ENCODE data around the gene VPS8.

Gene VPS8

GRCh38 chr3:184816614-184817013, 4.6 kb downstream of the VPS8 start:
- Histone ChIP-seq H3K36me3 (ENCODE audit: insufficient read depth, low read length) (peaks cover 8% of the 10 kb centered on the region; the same call in 1 of the 2 replicates), H3K4me1 (ENCODE audit: insufficient read depth, low read length, severe bottlenecking) (peaks cover 22% of the 10 kb centered on the region), H3F3A (ENCODE audit: insufficient read depth, low read length) (no peaks in the 10 kb centered on the region), H3K4me2 (ENCODE audit: low read length) (no peak overlapping the region), H3K27me3 (ENCODE audit: insufficient read depth, low read length) (no peaks in the 10 kb centered on the region), H3K9me3 (ENCODE audit: low read length) (no peaks in the 10 kb centered on the region), H3K4me3 (ENCODE audit: low read depth, low read length, poor library complexity, severe bottlenecking) (no peak overlapping the region), H3K79me2 (ENCODE audit: insufficient read depth, low read length) (peaks cover 14% of the 10 kb centered on the region), H3K27ac (ENCODE audit: low read depth, low read length, poor library complexity, severe bottlenecking) (no peak overlapping the region), H4K20me1 (ENCODE audit: insufficient read depth, low read length) (no peaks in the 10 kb centered on the region), H2AFZ (ENCODE audit: low read length) (no peak overlapping the region), H3K9me2 (ENCODE audit: low read depth, low read length) (no peaks in the 10 kb centered on the region), H3K9ac (ENCODE audit: low read length) (no peak overlapping the region)
- TF ChIP-seq CTCF (IDR thresholded peaks at IDR 0.05; ENCODE audit: low read length): no peak
- TF ChIP-seq EZH2 (IDR thresholded peaks at IDR 0.05; ENCODE audit: borderline replicate concordance, low read length): no peak

- Histone ChIP-seq H2AFZ (ENCODE audit: low read length) (no peak overlapping the region), H3K4me2 (ENCODE audit: low read length) (no peak overlapping the region), H3K9ac (ENCODE audit: low read length) (no peak overlapping the region), H3K4me1 (ENCODE audit: insufficient read depth, low read length, severe bottlenecking) (no peaks in the 10 kb centered on the region), H4K20me1 (ENCODE audit: insufficient read depth, low read length) (no peaks in the 10 kb centered on the region), H3K27me3 (ENCODE audit: insufficient read depth, low read length) (no peaks in the 10 kb centered on the region), H3K9me3 (ENCODE audit: low read length) (no peaks in the 10 kb centered on the region), H3K36me3 (ENCODE audit: insufficient read depth, low read length) (peaks cover 8% of the 10 kb centered on the region; the same call in 1 of the 2 replicates), H3K79me2 (ENCODE audit: insufficient read depth, low read length) (no peaks in the 10 kb centered on the region), H3K27ac (ENCODE audit: low read depth, low read length, poor library complexity, severe bottlenecking) (no peak overlapping the region), H3F3A (ENCODE audit: insufficient read depth, low read length) (no peaks in the 10 kb centered on the region), H3K4me3 (ENCODE audit: low read depth, low read length, poor library complexity, severe bottlenecking) (no peak overlapping the region), H3K9me2 (ENCODE audit: low read depth, low read length) (no peaks in the 10 kb centered on the region)
- TF ChIP-seq CTCF (IDR thresholded peaks at IDR 0.05; ENCODE audit: low read length) (no peak), EZH2 (IDR thresholded peaks at IDR 0.05; ENCODE audit: borderline replicate concordance, low read length) (no peak)
These were observed 8.6 kb downstream of the VPS8 start for GRCh38 chr3:184820525-184820924.

GRCh38 chr3:184821034-184821433, 9.1 kb downstream of the VPS8 start:
- H3K36me3 ChIP-seq (ENCODE audit: insufficient read depth, low read length): peaks cover 8% of the 10 kb centered on the region; the same call in 1 of the 2 replicates
- H2AFZ ChIP-seq (ENCODE audit: low read length): no peak overlapping the region
- H3K27ac ChIP-seq (ENCODE audit: low read depth, low read length, poor library complexity, severe bottlenecking): no peak overlapping the region
- H3K4me2 ChIP-seq (ENCODE audit: low read length): no peak overlapping the region
- TF ChIP-seq EZH2 (IDR thresholded peaks at IDR 0.05; ENCODE audit: borderline replicate concordance, low read length): no peak
- TF ChIP-seq CTCF (IDR thresholded peaks at IDR 0.05; ENCODE audit: low read length): no peak
- no peaks in the 10 kb centered on the region for H4K20me1 ChIP-seq (ENCODE audit: insufficient read depth, low read length)
- H3K9ac ChIP-seq (ENCODE audit: low read length): no peak overlapping the region
- H3K79me2 ChIP-seq (ENCODE audit: insufficient read depth, low read length): no peaks in the 10 kb centered on the region
- H3K9me3 ChIP-seq (ENCODE audit: low read length): no peaks in the 10 kb centered on the region
- no peaks in the 10 kb centered on the region for H3K9me2 ChIP-seq (ENCODE audit: low read depth, low read length)
- H3F3A ChIP-seq (ENCODE audit: insufficient read depth, low read length): no peaks in the 10 kb centered on the region
- peaks cover under 1% of the 10 kb centered on the region for H3K4me1 ChIP-seq (ENCODE audit: insufficient read depth, low read length, severe bottlenecking)
- H3K27me3 ChIP-seq (ENCODE audit: insufficient read depth, low read length): no peaks in the 10 kb centered on the region
- no peak overlapping the region for H3K4me3 ChIP-seq (ENCODE audit: low read depth, low read length, poor library complexity, severe bottlenecking)

Data from OCI-LY1 (cell line).